ENCODE results near the gene P3H3. TPM values are rescaled to one million over a fixed set of nuclear protein-coding genes. Genes with fewer than 3 reads are reported as not detected.
A peak's percentile ranks its signal among the peaks of the same experiment; 100 is the strongest.
"Not testable (repeated sequence)": the region's sequence is repeated elsewhere in the genome, so short reads cannot be mapped to it uniquely, and the experiment has no call there.

The P3H3 gene
- total and polyA plus RNA-seq, 9 donors: 4.7 to 92.3 (median 61.1) TPM

DNA sequence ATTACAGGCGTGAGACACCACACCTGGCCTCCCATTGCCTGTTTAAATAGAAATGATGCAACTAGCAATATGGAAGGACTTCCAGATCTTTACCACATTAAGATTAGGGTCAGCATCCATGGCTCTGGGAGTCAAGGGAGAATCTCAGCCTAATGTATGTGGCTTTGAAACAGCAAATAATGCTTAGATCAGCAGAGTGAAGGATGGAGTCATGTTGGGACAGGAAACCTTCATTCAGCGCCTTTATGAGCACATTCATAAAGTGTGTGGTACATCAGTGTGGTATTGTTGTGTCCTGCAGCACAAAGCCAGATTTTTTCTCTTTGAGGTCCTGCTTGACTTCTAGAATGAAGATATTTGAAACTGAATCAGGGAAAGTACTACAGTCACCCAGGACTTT, 60.2 kb downstream of the P3H3 start:
- intact Hi-C loops (cut with DNase I): no loop called here
- Histone ChIP-seq H3K27me3 (no peaks in the 10 kb centered on the region), H3K4me1 (ENCODE audit: insufficient read depth) (peaks cover 2% of the 10 kb centered on the region), H3K4me3 (no peak overlapping the region), H3K27ac (no peak overlapping the region), H3K36me3 (no peaks in the 10 kb centered on the region), H3K9me3 (no peaks in the 10 kb centered on the region)
- no peak for TF ChIP-seq EP300 (IDR thresholded peaks at IDR 0.05)
- TF ChIP-seq CTCF (IDR thresholded peaks at IDR 0.05): no peak
- TF ChIP-seq POLR2A (IDR thresholded peaks at IDR 0.05): no peak
- no peak for DNase-seq
- WGBS, 3 donors: 85 to 98% (median 88%) methylated on average over 2 of the region's 2 CpGs

GRCh38 chr12:6888794-6889193, 60.6 kb downstream of the P3H3 start:
- H3K4me1 ChIP-seq (ENCODE audit: insufficient read depth): not testable (repeated sequence)

More at GRCh38 chr12:6888794-6889193, 60.6 kb downstream of the P3H3 start:
- peak in 1 of 5 donors; percentile 9 for DNase-seq
- H3K36me3 ChIP-seq; H3K9me3 ChIP-seq; H3K27me3 ChIP-seq; H3K4me3 ChIP-seq; H3K27ac ChIP-seq; intact Hi-C loops (cut with DNase I): not testable (repeated sequence)
- 69 to 79% (median 71%) methylated on average over 7 of the region's 7 CpGs for WGBS, 3 donors

Other genes with a start within 250 kb of the P3H3 start
- gene CHD4, start 221.0 kb upstream of the P3H3 start, total RNA-seq: 100 to 1,000 TPM; 137 to 297 (median 227) TPM
- gene CHD4, start 221.0 kb upstream of the P3H3 start, polyA plus RNA-seq: 100 to 1,000 TPM; 118 to 177 TPM
- gene LPAR5, start 192.4 kb upstream of the P3H3 start, total RNA-seq: 1 to 10 TPM in 6 of 7 donors, under 1 TPM in 1; 0.83 to 2.2 (median 1.3) TPM
- 1 to 10 TPM in 1 of 2 donors, under 1 TPM in 1; 0.57 to 2.6 TPM for gene LPAR5, start 192.4 kb upstream of the P3H3 start, polyA plus RNA-seq
- 1 to 10 TPM in 3 of 7 donors, under 1 TPM in 4; 0.30 to 2.5 (median 0.92) TPM for gene ACRBP, start 181.0 kb upstream of the P3H3 start, total RNA-seq
- 1 to 10 TPM in 1 of 2 donors, under 1 TPM in 1; 0.54 to 2.9 TPM for gene ACRBP, start 181.0 kb upstream of the P3H3 start, polyA plus RNA-seq
- gene ING4, start 165.3 kb upstream of the P3H3 start, total RNA-seq: 10 to 100 TPM; 26.1 to 39.9 (median 35.0) TPM
- gene ING4, start 165.3 kb upstream of the P3H3 start, polyA plus RNA-seq: 10 to 100 TPM; 64.9 to 90.0 TPM
- gene ZNF384, start 139.0 kb upstream of the P3H3 start, total RNA-seq: 10 to 100 TPM; 22.1 to 64.9 (median 58.2) TPM
- 10 to 100 TPM; 44.4 to 59.0 TPM for gene ZNF384, start 139.0 kb upstream of the P3H3 start, polyA plus RNA-seq
- 1 to 10 TPM in 2 of 7 donors, under 1 TPM in 4, not detected in 1; 0.11 to 3.1 (median 0.85) TPM for gene PIANP, start 127.6 kb upstream of the P3H3 start, total RNA-seq
- gene PIANP, start 127.6 kb upstream of the P3H3 start, polyA plus RNA-seq: 1 to 10 TPM; 1.2 to 3.9 TPM
- gene COPS7A, start 104.4 kb upstream of the P3H3 start, total RNA-seq: 10 to 100 TPM; 36.4 to 61.4 (median 48.4) TPM
- gene COPS7A, start 104.4 kb upstream of the P3H3 start, polyA plus RNA-seq: 10 to 100 TPM; 45.7 to 74.8 TPM
- 100 to 1,000 TPM in 6 of 7 donors, 10 to 100 TPM in 1; 64.1 to 162 (median 141) TPM for gene MLF2, start 75.3 kb upstream of the P3H3 start, total RNA-seq
- 100 to 1,000 TPM; 130 to 138 TPM for gene MLF2, start 75.3 kb upstream of the P3H3 start, polyA plus RNA-seq
- gene PTMS, start 62.0 kb upstream of the P3H3 start, total RNA-seq: 1,000 to 10,000 TPM in 1 of 7 donors, 100 to 1,000 TPM in 6; 100 to 1,013 (median 576) TPM
- 100 to 1,000 TPM; 550 to 594 TPM for gene PTMS, start 62.0 kb upstream of the P3H3 start, polyA plus RNA-seq
- gene LAG3, start 55.9 kb upstream of the P3H3 start, total RNA-seq: 10 to 100 TPM in 6 of 7 donors, 1 to 10 TPM in 1; 8.5 to 21.8 (median 16.0) TPM
- gene LAG3, start 55.9 kb upstream of the P3H3 start, polyA plus RNA-seq: 10 to 100 TPM in 1 of 2 donors, 1 to 10 TPM in 1; 4.7 to 13.7 TPM
- gene CD4, start 38.9 kb upstream of the P3H3 start, total RNA-seq: 10 to 100 TPM in 4 of 7 donors, 1 to 10 TPM in 3; 2.1 to 12.5 (median 10.3) TPM
- 10 to 100 TPM in 1 of 2 donors, 1 to 10 TPM in 1; 7.3 to 40.2 TPM for gene CD4, start 38.9 kb upstream of the P3H3 start, polyA plus RNA-seq
- gene GPR162, start 6.6 kb upstream of the P3H3 start, total RNA-seq: 10 to 100 TPM in 2 of 7 donors, 1 to 10 TPM in 4, under 1 TPM in 1; 0.60 to 12.0 (median 7.6) TPM
- gene GPR162, start 6.6 kb upstream of the P3H3 start, polyA plus RNA-seq: 1 to 10 TPM; 1.2 to 9.0 TPM
- gene GNB3, start 12.5 kb downstream of the P3H3 start, total RNA-seq: 10 to 100 TPM in 5 of 7 donors, 1 to 10 TPM in 1, under 1 TPM in 1; 0.34 to 15.0 (median 11.0) TPM
- 1 to 10 TPM; 1.8 to 7.8 TPM for gene GNB3, start 12.5 kb downstream of the P3H3 start, polyA plus RNA-seq
- gene CDCA3, start 22.9 kb downstream of the P3H3 start, total RNA-seq: 1 to 10 TPM in 2 of 7 donors, under 1 TPM in 5; 0.18 to 1.6 (median 0.74) TPM
- gene CDCA3, start 22.9 kb downstream of the P3H3 start, polyA plus RNA-seq: 1 to 10 TPM in 1 of 2 donors, under 1 TPM in 1; 0.68 to 1.6 TPM
- gene USP5, start 23.7 kb downstream of the P3H3 start, total RNA-seq: 10 to 100 TPM; 13.9 to 84.3 (median 63.0) TPM
- gene USP5, start 23.7 kb downstream of the P3H3 start, polyA plus RNA-seq: 10 to 100 TPM; 23.7 to 30.1 TPM
- 100 to 1,000 TPM; 136 to 443 (median 295) TPM for gene TPI1, start 39.1 kb downstream of the P3H3 start, total RNA-seq
- gene TPI1, start 39.1 kb downstream of the P3H3 start, polyA plus RNA-seq: 100 to 1,000 TPM; 267 to 594 TPM
- 10 to 100 TPM in 3 of 7 donors, 1 to 10 TPM in 4; 5.8 to 14.7 (median 8.5) TPM for gene SPSB2, start 44.9 kb downstream of the P3H3 start, total RNA-seq
- gene SPSB2, start 44.9 kb downstream of the P3H3 start, polyA plus RNA-seq: 1 to 10 TPM in 1 of 2 donors, under 1 TPM in 1; 0.38 to 8.1 TPM
- 10 to 100 TPM; 13.9 to 67.6 (median 16.7) TPM for gene LRRC23, start 76.4 kb downstream of the P3H3 start, total RNA-seq
- 10 to 100 TPM; 11.2 to 16.5 TPM for gene LRRC23, start 76.4 kb downstream of the P3H3 start, polyA plus RNA-seq
- gene ENO2, start 86.2 kb downstream of the P3H3 start, total RNA-seq: 10 to 100 TPM in 5 of 7 donors, 1 to 10 TPM in 2; 8.3 to 22.3 (median 11.5) TPM
- gene ENO2, start 86.2 kb downstream of the P3H3 start, polyA plus RNA-seq: 10 to 100 TPM in 1 of 2 donors, 1 to 10 TPM in 1; 5.0 to 19.4 TPM
- gene ATN1, start 99.6 kb downstream of the P3H3 start, total RNA-seq: 100 to 1,000 TPM in 5 of 7 donors, 10 to 100 TPM in 2; 73.9 to 324 (median 206) TPM
- gene ATN1, start 99.6 kb downstream of the P3H3 start, polyA plus RNA-seq: 100 to 1,000 TPM in 1 of 2 donors, 10 to 100 TPM in 1; 41.6 to 179 TPM
- not detected for gene RNU7-1, start 115.4 kb downstream of the P3H3 start, total RNA-seq
- gene RNU7-1, start 115.4 kb downstream of the P3H3 start, polyA plus RNA-seq: not detected
- gene C12orf57, start 115.6 kb downstream of the P3H3 start, total RNA-seq: 1,000 to 10,000 TPM in 1 of 7 donors, 100 to 1,000 TPM in 6; 457 to 1,838 (median 633) TPM
- 1,000 to 10,000 TPM in 1 of 2 donors, 10 to 100 TPM in 1; 40.3 to 1,266 TPM for gene C12orf57, start 115.6 kb downstream of the P3H3 start, polyA plus RNA-seq
- gene PTPN6, start 122.9 kb downstream of the P3H3 start, total RNA-seq: 10 to 100 TPM in 3 of 7 donors, 1 to 10 TPM in 4; 4.6 to 19.8 (median 9.8) TPM
- gene PTPN6, start 122.9 kb downstream of the P3H3 start, polyA plus RNA-seq: 10 to 100 TPM in 1 of 2 donors, 1 to 10 TPM in 1; 6.9 to 25.3 TPM
- gene PHB2, start 142.3 kb downstream of the P3H3 start, total RNA-seq: 100 to 1,000 TPM; 220 to 324 (median 269) TPM
- 100 to 1,000 TPM; 129 to 285 TPM for gene PHB2, start 142.3 kb downstream of the P3H3 start, polyA plus RNA-seq
- 10 to 100 TPM; 25.6 to 54.7 (median 41.0) TPM for gene EMG1, start 142.5 kb downstream of the P3H3 start, total RNA-seq
- gene EMG1, start 142.5 kb downstream of the P3H3 start, polyA plus RNA-seq: 10 to 100 TPM; 21.5 to 39.5 TPM
- 10 to 100 TPM; 15.5 to 51.2 (median 39.5) TPM for gene LPCAT3, start 190.1 kb downstream of the P3H3 start, total RNA-seq
- gene LPCAT3, start 190.1 kb downstream of the P3H3 start, polyA plus RNA-seq: 10 to 100 TPM; 22.5 to 44.0 TPM
- 1,000 to 10,000 TPM in 3 of 7 donors, 100 to 1,000 TPM in 4; 499 to 1,495 (median 773) TPM for gene C1S, start 232.3 kb downstream of the P3H3 start, total RNA-seq
- 1,000 to 10,000 TPM in 1 of 2 donors, 100 to 1,000 TPM in 1; 952 to 1,168 TPM for gene C1S, start 232.3 kb downstream of the P3H3 start, polyA plus RNA-seq